SK-N-SH treated with all-trans-retinoic acid at 6 μM for 48 hours (cell line): ENCODE data around the gene DAB2IP.

ENCODE experiments used
- ATAC-seq: fragments of 200-7000 bp; cut with Tn5 transposase; 3 replicates; pipeline ENCODE4 v1.9.1; 2020; ENCODE audit warnings: mild to moderate bottlenecking, moderate library complexity
- CREB5 ChIP-seq: fragments of 250-450 bp; sonication (Bioruptor Pico); IDR thresholded peaks from 2 replicates; pipeline ENCODE4 v1.5.1; 2020; ENCODE audit warnings: low read depth, mild to moderate bottlenecking, moderate library complexity
- CSDC2 ChIP-seq: fragments of 250-450 bp; sonication (Bioruptor Pico); IDR thresholded peaks from 2 replicates; pipeline ENCODE4 v1.5.0; 2020; ENCODE audit warnings: mild to moderate bottlenecking, moderate library complexity
- CSRNP3 ChIP-seq: fragments of 250-450 bp; sonication (Bioruptor Pico); IDR thresholded peaks from 2 replicates; pipeline ENCODE4 v1.5.1; 2021; ENCODE audit warnings: mild to moderate bottlenecking, moderate library complexity
- ESRRG ChIP-seq: fragments of 250-450 bp; sonication (Bioruptor Pico); IDR thresholded peaks from 2 replicates; pipeline ENCODE4 v1.6.1; 2021; ENCODE audit warnings: mild to moderate bottlenecking
- GLIS3 ChIP-seq: fragments of 250-450 bp; sonication (Bioruptor Pico); IDR thresholded peaks from 2 replicates; pipeline ENCODE4 v1.5.0; 2020; ENCODE audit warnings: mild to moderate bottlenecking, moderate library complexity
- OSR1 ChIP-seq: fragments of 250-450 bp; sonication (Bioruptor Pico); IDR thresholded peaks from 2 replicates; pipeline ENCODE4 v1.8.0; 2022; ENCODE audit warnings: moderate library complexity, mild to moderate bottlenecking, inconsistent platforms
- POU6F1 ChIP-seq: fragments of 250-450 bp; sonication (Bioruptor Pico); IDR thresholded peaks from 2 replicates; pipeline ENCODE4 v1.8.0; 2021; ENCODE audit warnings: low read depth, mild to moderate bottlenecking, moderate library complexity, borderline replicate concordance
- PPARA ChIP-seq: fragments of 250-450 bp; sonication (Bioruptor Pico); IDR thresholded peaks from 2 replicates; pipeline ENCODE4 v1.5.0; 2020; ENCODE audit warnings: mild to moderate bottlenecking, borderline replicate concordance
- RARB ChIP-seq: fragments of 250-450 bp; sonication (Bioruptor Pico); IDR thresholded peaks from 2 replicates; pipeline ENCODE4 v1.8.0; 2021; ENCODE audit warnings: mild to moderate bottlenecking, moderate library complexity
- SNAI2 ChIP-seq: fragments of 250-450 bp; sonication (Bioruptor Pico); IDR thresholded peaks from 2 replicates; pipeline ENCODE4 v1.5.0; 2020; ENCODE audit warnings: mild to moderate bottlenecking, moderate library complexity
- TCF4 ChIP-seq: fragments of 250-450 bp; sonication (Bioruptor Pico); IDR thresholded peaks from 2 replicates; pipeline ENCODE4 v1.8.0; 2021; ENCODE audit warnings: mild to moderate bottlenecking, moderate library complexity, borderline replicate concordance
- ZC3H10 ChIP-seq: fragments of 250-450 bp; sonication (Bioruptor Pico); IDR thresholded peaks from 2 replicates; pipeline ENCODE4 v1.5.1; 2021; ENCODE audit warnings: mild to moderate bottlenecking, moderate library complexity
- ZFP30 ChIP-seq: fragments of 450-650 bp; formaldehyde crosslinking; IDR thresholded peaks from 2 replicates; pipeline ENCODE4 v1.5.0; 2022; ENCODE audit warnings: mild to moderate bottlenecking, moderate library complexity
- ZNF565 ChIP-seq: fragments of 450-650 bp; formaldehyde crosslinking; conservative IDR thresholded peaks from 2 replicates; pipeline ENCODE4 v1.5.0; 2020; ENCODE audit warnings: low read depth, mild to moderate bottlenecking, moderate library complexity
- ZNF70 ChIP-seq: fragments of 450-650 bp; formaldehyde crosslinking; IDR thresholded peaks from 2 replicates; pipeline ENCODE4 v1.5.0; 2020; ENCODE audit warnings: mild to moderate bottlenecking, moderate library complexity
- ZNF8 ChIP-seq: fragments of 450-650 bp; formaldehyde crosslinking; IDR thresholded peaks from 2 replicates; pipeline ENCODE4 v1.5.0; 2020; ENCODE audit warnings: mild to moderate bottlenecking, moderate library complexity
- TF ChIP-seq, protein P1 (sequence below): fragments of 250-450 bp; sonication (Bioruptor Pico); IDR thresholded peaks from 2 replicates; pipeline ENCODE4 v1.5.0; 2020; ENCODE audit warnings: mild to moderate bottlenecking, moderate library complexity
- TF ChIP-seq, protein P2 (sequence below): fragments of 250-450 bp; sonication (Bioruptor Pico); IDR thresholded peaks from 2 replicates; pipeline ENCODE4 v1.8.0; 2020; ENCODE audit warnings: mild to moderate bottlenecking, moderate library complexity, borderline replicate concordance

Gene DAB2IP

GRCh38 chr9:121672986-121673385 lies 21.6 kb downstream of the DAB2IP start:
- no peak for ATAC-seq
- TF ChIP-seq, protein P1, sequence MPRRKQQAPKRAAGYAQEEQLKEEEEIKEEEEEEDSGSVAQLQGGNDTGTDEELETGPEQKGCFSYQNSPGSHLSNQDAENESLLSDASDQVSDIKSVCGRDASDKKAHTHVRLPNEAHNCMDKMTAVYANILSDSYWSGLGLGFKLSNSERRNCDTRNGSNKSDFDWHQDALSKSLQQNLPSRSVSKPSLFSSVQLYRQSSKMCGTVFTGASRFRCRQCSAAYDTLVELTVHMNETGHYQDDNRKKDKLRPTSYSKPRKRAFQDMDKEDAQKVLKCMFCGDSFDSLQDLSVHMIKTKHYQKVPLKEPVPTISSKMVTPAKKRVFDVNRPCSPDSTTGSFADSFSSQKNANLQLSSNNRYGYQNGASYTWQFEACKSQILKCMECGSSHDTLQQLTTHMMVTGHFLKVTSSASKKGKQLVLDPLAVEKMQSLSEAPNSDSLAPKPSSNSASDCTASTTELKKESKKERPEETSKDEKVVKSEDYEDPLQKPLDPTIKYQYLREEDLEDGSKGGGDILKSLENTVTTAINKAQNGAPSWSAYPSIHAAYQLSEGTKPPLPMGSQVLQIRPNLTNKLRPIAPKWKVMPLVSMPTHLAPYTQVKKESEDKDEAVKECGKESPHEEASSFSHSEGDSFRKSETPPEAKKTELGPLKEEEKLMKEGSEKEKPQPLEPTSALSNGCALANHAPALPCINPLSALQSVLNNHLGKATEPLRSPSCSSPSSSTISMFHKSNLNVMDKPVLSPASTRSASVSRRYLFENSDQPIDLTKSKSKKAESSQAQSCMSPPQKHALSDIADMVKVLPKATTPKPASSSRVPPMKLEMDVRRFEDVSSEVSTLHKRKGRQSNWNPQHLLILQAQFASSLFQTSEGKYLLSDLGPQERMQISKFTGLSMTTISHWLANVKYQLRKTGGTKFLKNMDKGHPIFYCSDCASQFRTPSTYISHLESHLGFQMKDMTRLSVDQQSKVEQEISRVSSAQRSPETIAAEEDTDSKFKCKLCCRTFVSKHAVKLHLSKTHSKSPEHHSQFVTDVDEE (CRISPR knock-in tag): no peak
- no peak for TF ChIP-seq GLIS3

GRCh38 chr9:121673576-121673975 lies 22.1 kb downstream of the DAB2IP start:
- no peak for ATAC-seq
- no peak for TF ChIP-seq ZNF70 (CRISPR knock-in tag)
- no peak for TF ChIP-seq OSR1 (CRISPR knock-in tag)
- no peak for TF ChIP-seq RARB (CRISPR knock-in tag)
- TF ChIP-seq POU6F1 (CRISPR knock-in tag): no peak

DNA sequence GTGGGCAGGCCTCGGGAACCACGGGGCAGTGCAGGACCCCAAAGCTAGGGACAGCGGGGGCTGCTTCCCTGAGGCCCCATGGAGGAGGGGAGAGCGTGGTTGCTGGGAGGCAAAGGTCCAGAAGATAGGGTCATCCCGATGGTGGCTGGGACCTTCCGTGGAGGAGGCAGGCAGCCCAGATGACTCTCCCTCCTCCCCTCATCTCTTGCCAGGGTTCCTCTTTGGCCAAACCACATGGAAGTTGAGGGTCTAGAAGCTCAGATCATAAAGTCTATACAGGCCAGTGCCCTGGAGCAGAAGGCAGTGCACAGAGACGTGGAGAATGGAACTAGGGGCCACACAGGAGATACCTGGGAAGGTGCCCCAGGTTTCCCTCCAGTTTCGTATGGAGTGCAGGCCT lies 22.6 kb downstream of the DAB2IP start:
- ATAC-seq: no peak
- TF ChIP-seq, protein P2, sequence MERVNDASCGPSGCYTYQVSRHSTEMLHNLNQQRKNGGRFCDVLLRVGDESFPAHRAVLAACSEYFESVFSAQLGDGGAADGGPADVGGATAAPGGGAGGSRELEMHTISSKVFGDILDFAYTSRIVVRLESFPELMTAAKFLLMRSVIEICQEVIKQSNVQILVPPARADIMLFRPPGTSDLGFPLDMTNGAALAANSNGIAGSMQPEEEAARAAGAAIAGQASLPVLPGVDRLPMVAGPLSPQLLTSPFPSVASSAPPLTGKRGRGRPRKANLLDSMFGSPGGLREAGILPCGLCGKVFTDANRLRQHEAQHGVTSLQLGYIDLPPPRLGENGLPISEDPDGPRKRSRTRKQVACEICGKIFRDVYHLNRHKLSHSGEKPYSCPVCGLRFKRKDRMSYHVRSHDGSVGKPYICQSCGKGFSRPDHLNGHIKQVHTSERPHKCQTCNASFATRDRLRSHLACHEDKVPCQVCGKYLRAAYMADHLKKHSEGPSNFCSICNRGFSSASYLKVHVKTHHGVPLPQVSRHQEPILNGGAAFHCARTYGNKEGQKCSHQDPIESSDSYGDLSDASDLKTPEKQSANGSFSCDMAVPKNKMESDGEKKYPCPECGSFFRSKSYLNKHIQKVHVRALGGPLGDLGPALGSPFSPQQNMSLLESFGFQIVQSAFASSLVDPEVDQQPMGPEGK (CRISPR knock-in tag): no peak
- TF ChIP-seq, protein P1 (CRISPR knock-in tag): no peak

DNA sequence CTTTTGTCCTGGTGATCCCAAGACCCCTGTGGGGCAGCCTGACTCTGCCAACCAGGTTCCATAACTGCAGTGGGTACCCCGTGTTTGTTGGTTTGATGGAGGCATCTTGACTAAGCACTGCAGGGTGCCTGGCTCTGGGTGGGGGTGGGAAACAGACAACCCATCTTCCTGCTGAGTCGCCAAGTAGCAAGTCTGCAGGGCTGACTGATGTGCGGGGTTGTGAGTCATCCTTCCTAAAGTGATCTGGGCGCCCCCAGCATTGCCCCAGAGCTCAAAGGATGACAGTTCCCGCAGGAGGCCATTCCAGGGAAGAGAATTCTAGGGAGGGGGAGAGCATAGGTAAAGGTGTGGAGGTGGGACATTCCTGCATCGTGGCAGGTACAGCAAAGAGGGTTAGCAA lies 23.5 kb downstream of the DAB2IP start:
- peak; percentile 58 for ATAC-seq
- no peak for TF ChIP-seq CSRNP3 (CRISPR knock-in tag)
- no peak for TF ChIP-seq PPARA (CRISPR knock-in tag)
- no peak for TF ChIP-seq CSDC2 (CRISPR knock-in tag)
- no peak for TF ChIP-seq ZNF565
- no peak for TF ChIP-seq ESRRG (CRISPR knock-in tag)
- no peak for TF ChIP-seq ZC3H10 (CRISPR knock-in tag)
- no peak for TF ChIP-seq SNAI2 (CRISPR knock-in tag)
- no peak for TF ChIP-seq ZFP30 (CRISPR knock-in tag)
- no peak for TF ChIP-seq ZNF70 (CRISPR knock-in tag)

GRCh38 chr9:121675381-121675780 lies 23.9 kb downstream of the DAB2IP start:
- no peak; the same call in 2 of the 3 replicates for ATAC-seq
- TF ChIP-seq, protein P2 (CRISPR knock-in tag): no peak
- no peak for TF ChIP-seq GLIS3
- TF ChIP-seq ZC3H10 (CRISPR knock-in tag): no peak
- no peak for TF ChIP-seq RARB (CRISPR knock-in tag)
- no peak for TF ChIP-seq TCF4
- TF ChIP-seq POU6F1 (CRISPR knock-in tag): no peak
- no peak for TF ChIP-seq ZNF8 (CRISPR knock-in tag)
- no peak for TF ChIP-seq ZNF565
- no peak for TF ChIP-seq OSR1 (CRISPR knock-in tag)
- no peak for TF ChIP-seq CSDC2 (CRISPR knock-in tag)
- no peak for TF ChIP-seq CREB5 (CRISPR knock-in tag)
